HepG2 (cell line): ENCODE results near the gene PITHD1.

Experiments used
- HNRNPLL ChIP-seq: fragments of 200-400 bp; formaldehyde crosslinking; IDR thresholded peaks from 2 replicates; pipeline ENCODE4 v1.6.1; 2017; ENCODE audit warnings: mild to moderate bottlenecking, low read depth, low read length; ENCODE audit not compliant: poor library complexity, severe bottlenecking
- MED1 ChIP-seq: sonication (generic); formaldehyde crosslinking; IDR thresholded peaks from 2 replicates; pipeline ENCODE4 v1.4.0; 2020; ENCODE audit warnings: missing genetic modification reagents
- PHF21A ChIP-seq: sonication (generic); formaldehyde crosslinking; IDR thresholded peaks from 2 replicates; pipeline ENCODE4 v1.5.0; 2020; ENCODE audit warnings: mild to moderate bottlenecking, missing genetic modification reagents

GRCh38 chr1:23759277-23759676, 18.9 kb upstream of the PITHD1 start:
- TF ChIP-seq PHF21A = no peak
- TF ChIP-seq MED1 (CRISPR knock-in tag) = no peak
- no peak for TF ChIP-seq HNRNPLL
